GM18520 (cell line): ENCODE results near the gene TGFBR3.

Experiments
- ATAC-seq: cut with Tn5 transposase; IDR thresholded peaks from one replicate; pipeline ENCODE4 v1.9.1; 2021; ENCODE audit not compliant: unreplicated experiment

Gene TGFBR3

DNA sequence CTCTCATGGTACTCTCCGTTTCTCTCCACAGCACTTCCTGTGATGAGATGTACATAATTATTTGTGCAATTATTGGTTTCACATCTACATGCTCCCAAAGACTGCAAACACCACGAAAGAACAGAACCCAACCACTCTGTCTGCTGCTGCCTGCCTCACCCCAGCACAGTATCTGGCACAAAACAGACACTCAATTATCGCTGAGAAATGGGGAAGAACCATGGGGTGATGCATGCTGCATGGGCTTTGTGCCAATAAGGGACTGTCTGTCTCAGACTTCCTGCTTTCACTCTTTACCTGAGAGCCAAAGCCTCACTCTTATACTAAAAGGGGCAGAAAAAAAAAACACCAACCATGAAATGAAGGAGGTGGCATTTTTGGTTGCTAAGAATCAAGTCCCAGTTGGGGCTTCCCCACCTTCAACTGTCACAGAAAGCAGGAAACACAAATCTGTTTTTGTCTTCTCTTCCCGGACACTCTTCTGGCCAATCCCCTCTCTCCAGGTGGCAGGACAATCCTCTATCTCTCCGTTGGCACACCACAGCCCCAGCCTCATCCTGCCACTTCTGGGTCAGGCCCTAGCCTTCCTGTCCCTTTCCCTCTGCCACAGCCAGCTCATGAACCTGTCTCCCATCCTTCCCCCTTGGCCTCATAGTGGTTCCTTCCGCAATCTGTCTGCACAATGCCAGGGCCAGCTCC is 82.0 kb downstream of the TGFBR3 start:
- peak; percentile 78 for ATAC-seq

DNA sequence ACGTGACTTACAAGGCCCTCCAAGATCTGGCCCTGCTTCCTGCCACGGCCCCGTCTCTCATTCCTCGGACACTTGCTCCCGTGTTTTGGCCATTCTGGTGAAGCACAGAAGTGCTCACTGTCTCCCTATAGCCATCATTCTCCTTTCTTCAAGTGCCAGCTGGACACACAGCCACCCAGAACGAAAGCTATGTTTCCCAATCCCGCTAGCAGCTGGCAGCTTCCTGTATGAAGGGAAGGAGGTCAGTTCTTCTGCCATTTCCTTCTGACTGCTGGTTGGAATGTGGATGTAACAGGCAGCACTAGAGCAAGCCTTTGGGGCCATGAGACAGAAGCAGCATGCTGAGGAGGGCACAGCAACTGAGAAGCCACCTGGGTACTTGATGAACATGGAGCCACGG is 82.8 kb downstream of the TGFBR3 start:
- no peak for ATAC-seq

DNA sequence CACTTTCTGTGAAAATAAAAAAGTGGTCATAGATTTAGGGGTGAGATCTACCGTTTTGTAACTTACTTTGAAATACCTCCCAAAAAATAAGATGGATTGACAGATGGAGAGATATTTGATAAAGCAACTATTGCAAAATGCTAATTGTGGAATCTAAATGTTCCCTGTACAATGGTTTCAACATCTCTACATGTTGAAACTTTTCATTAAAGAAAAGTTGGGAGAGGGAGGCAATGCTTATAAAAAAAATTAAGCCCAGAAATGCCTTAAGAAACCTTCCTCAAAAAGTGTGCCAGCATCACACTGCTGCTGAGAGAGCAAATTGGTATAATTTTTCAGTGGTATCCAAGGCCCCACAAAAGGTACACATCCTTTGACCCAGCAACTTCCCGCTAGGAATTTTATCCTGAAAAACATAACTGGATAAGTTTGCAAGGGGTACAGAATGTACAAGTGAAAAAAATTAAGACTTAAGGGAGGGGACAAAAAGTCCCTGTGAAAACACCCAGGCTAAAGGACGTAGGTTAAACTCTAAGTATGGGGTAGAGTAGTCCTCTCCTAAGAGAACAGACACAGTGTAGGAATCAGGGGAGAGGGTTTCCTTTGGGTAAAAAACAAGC is 84.3 kb downstream of the TGFBR3 start:
- no peak for ATAC-seq

DNA sequence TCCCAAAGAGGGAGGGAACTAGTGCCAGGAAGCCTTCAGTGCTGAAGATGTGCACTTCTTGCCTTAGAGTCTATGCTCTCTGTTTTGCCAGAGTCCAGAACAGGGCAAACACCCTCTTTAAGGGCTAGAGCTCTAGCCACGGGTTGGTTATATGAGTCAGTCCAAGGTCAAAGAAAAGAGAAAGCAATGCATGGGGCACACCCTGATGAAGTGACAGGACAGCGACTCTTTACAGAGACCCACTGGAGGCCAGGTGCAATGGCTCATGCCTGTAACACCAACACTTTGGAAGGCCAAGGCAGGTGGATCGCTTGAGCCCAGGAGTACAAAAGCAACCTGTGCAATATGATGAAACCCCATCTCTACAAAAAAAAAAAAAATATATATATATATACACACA is 86.1 kb downstream of the TGFBR3 start:
- no peak for ATAC-seq

DNA sequence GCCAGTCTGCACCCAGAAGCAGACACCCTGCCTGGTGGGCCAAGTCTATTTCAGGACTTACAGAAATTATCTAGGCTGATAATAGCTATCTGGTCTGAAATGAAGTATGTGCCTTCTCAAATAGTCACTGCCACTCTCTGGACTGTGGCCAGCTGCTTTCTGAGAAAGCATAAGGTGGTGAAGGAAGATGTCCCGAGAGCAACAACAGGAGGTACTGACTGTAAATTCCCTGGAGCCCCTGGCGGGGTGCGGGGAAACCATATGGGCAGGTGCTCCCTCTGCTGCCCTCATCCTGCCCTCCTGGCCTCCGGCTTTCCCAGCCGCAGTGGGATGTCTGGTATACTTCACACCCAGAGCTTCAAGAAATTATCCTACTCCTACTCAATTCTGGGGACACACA is 86.8 kb downstream of the TGFBR3 start:
- ATAC-seq, result no peak

DNA sequence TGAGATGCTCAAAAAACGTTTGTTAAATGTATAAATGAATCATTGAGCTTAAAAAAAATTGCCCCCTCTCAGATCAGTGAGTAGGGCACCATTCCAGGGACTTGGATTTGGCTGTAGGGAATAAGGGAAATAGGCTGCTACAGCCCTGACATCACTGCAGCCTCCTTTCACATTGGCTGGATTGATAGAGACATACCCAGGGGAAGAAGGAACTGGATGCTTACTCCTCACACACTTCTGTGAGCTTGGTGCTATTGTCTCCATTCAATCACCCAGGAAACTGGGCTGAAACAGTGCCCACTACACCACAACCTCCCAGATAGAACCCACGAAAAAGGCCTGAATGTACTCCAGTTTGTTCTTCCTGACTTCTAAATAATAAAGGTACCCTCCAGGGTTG is 87.2 kb downstream of the TGFBR3 start:
- no peak for ATAC-seq

DNA sequence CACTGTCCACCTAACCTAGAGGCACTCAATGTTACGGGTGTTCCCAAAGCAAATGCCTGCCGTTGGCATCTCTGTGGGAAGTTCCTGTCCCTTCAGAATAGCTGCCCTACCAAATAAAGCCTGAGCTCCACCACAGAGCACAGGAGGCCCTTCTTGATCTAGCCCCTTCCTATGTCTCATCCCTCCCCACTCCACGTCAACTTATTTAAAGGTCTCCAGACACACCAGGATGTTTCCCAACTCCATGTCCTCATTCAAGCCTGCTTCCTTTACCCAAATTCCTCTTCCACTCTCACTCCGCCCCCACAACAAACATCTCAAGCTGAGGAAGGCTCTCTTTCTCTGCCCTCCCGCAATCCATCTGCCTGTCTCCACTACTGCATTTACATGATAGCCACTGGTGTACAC is 87.7 kb downstream of the TGFBR3 start:
- no peak for ATAC-seq

DNA sequence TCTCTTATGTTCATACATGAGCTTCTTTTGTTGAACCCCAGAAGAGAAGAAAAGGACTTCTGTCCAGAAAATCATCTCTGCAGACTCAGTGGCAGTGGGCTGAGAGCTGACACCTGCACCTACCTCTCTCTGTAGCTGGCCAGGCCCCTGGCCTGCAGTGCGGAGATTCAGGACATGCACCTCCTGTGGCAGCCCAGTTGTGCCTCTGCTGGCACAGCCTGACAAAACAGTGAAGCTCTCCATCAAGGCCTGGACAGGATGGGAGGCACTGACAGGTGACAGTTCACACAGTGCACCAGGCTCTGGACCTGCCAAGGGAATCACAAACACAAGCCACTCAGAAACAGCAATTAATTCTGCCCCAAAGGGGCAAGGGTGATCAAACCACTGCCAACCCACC is 88.8 kb downstream of the TGFBR3 start:
- ATAC-seq, result no peak

DNA sequence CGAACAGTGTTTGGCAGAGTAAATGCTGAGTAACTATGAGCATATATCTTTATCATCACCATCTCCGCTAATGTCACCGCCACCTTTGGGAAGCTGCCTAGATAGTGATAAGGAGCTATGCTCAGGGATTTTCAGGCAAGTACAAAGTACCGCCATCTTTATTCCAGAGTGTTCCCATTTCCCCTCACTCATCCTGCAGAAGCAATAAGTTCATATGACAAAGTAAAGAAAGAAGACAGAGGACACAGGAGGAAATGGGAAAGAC is 89.6 kb downstream of the TGFBR3 start:
- ATAC-seq, result no peak

DNA sequence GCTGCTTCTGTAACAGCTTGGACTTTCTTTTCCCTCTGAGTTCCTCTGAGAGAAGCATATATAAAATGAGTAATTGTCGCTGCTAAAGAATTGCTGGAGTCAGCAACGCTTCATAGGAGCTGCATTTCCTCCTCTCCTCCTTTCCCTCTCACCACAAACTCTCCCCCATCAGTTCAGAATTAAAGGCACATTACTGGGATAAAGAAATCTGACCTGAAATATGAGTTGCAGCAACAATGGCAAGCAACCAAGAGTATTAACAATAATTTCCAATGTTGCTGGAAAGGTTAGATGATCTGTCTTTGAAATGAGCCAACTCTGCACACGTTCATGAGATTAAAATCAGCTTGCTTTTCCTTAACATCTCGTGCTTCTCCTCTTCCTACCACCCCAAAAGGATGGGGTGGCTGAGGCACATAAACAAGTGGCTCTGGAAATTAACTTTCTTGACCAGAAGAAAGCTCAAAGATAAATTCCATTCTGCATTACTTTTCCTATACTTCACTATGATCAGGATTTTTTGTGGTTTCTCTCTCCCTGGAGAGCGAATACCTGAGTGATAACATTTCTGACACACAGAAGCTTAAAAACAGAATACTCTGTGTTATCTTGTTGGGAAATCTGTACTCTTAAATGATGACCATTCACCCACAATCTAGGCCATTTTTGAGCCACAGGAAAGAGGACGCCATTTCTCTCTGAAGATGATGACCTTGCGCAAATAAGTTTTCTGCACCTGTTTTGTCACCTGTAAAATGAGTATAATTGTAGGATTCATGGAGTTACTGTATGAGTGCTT is 90.2 kb downstream of the TGFBR3 start:
- ATAC-seq, result no peak

DNA sequence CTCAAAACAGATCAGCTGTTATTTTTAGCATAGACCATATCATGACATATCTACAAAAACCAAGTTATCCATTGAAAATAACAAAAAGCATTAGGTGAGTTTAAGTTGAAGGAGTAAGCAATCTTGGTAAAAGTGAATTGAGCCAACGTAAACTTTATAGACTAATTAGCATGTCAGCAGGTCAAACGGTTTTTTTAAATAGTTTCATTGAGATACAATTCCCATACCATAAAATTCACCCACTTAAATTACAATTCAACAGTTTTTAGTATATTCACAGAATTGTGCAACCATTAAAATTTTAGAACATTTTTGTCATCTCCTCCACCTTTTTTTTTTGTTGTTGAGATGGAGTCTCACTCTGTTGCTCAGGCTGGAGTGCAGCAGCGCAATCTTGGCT is 92.1 kb downstream of the TGFBR3 start:
- ATAC-seq, result no peak

DNA sequence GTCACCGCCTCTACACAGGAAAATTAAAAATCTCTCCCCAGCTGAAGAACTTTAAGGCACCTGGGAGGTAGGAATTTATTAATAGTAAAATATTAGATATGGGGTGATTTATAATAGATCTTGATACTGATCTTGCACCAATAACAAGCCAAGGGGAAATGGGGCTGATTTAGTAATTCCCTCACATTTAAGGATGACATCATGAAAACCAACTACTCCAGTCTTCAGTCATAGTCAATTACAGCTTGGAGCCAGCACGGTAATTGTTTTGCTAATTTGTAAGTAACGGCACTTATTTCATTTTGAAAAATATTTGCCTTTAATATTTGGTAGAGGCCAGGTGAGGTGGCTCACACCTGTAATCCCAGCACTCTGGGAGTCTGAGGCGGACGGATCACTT is 92.8 kb downstream of the TGFBR3 start:
- no peak for ATAC-seq

DNA sequence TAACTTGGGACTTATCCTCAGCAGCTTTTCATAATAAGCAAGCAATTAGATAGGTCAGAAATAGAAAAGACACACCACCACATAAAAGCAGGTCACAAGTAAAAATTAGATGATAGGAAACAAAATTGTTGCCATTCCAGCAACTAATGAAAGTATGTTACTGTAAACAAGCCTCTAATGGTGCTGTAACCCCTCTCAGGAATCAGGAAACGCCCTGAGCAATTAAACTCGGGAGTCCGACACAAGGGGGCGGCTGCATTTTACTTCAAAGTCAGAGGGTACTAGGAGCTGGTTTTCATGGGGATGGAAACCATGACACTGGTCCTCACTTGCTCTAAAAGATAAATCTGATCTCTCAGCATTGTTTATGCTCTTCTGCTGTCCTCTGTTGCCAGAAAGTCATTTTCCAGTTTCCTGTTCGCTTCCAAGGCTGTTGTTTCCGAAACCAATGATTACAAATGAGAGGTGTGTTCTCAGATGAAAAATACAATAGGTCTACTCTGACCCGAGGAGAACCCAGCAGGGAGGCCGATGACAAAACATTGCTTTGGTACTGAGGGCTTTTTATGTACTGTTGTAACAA is 93.4 kb downstream of the TGFBR3 start:
- no peak for ATAC-seq

DNA sequence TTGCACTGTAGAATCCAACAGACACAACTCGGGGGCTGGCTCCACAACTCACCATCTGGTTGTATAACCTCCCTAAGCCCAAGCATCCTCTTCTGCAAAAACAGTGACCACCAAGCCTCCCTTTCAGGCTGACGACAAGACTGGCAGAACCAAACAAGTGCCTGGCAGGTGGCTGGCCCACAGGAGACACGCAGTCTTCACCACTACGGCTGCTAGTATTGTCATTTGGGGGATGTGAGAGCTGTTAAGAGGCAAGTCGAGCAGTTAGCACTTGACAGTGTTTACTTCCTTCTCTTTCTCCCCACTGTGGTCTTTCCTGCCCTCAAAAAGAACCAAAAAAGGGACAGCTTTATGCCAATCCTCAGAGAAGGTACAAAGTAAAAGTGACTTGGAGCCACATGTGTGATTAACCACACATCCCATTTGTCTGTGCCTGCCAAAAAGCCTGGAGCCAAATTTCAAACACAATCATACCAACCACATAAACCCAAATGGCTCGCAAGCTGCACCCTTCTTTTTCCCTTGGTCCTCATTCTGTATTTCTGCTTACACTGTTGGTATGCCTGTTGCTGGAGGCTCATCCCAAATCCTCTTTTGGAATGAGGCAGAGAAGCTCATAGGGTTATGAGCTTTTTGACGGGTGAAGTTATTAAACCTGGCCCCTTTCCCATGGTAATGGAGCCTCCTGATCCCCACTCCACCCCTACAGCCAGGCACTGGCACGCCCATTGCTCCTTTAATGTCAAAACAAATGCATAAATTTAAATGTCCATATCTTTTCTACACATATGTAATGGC is 94.1 kb downstream of the TGFBR3 start:
- no peak for ATAC-seq

DNA sequence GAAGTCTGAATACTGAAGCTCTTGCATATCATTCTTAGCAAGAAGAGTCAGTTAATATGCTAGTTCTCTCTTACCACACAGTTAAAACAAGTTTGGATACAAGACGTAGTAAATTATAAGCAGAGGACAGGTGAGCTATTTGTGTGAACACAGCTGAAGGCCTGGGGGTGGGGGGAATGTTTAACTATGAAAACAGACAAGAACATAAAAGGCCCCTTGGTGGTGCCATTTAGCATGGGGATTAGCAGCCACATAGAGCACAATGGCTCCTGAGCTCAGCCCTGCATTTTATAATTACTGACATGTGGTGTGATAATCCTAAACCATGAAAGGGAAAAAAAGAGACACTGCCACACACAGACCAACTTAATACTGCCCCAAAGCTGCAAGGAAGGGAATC is 94.8 kb downstream of the TGFBR3 start:
- no peak for ATAC-seq

DNA sequence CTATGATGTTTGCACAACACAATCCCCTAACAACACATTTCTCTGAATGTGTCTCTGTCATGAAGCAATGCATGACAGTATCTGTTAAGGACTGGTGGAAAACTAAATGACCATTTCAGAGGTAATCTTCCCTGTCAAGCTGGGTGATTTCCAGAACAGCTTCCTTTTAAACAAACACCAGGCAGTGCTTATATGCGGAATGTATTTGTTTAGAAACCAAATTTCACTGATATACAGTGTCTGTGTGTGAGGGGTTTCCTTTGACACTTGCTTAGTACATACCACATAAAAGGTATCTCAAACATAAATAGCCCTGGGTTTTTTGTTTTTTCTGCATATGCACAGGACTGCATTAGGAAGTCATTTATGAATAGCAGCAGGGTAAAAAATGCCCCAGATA is 95.6 kb downstream of the TGFBR3 start:
- no peak for ATAC-seq

DNA sequence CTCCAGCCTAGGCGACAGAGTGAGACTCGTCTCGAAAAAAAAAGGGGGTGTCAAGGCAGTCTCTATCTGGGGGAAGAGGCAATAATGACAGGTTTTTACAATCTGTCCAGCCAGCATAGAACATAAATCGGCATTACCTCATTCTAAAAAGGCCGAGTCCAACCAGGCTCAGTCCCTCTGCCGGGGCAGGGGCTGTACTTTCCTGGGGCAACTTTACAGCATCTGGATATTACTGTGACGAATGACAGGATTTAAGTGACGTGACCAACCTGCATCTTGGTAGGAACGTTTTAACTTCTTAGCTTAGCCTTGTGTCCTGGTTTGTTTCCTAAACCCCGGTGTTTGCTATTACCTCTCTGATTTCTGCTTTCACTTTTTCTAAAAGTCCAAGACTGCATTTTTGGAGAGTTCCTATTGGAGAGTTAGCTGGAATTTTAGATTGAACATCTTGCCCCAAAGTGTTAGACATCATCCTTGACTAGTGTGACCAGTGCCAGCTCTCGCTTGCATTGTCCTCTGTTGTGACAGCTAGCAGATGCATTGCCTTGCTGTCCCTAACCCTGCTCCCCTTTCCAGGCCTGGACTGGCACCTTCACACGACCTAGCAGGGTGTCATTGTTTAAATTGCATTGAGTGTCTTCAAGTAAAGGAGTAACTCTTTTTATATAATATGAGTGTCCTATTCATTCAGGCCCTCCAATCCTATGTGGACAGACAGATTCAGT is 96.5 kb downstream of the TGFBR3 start:
- no peak for ATAC-seq

DNA sequence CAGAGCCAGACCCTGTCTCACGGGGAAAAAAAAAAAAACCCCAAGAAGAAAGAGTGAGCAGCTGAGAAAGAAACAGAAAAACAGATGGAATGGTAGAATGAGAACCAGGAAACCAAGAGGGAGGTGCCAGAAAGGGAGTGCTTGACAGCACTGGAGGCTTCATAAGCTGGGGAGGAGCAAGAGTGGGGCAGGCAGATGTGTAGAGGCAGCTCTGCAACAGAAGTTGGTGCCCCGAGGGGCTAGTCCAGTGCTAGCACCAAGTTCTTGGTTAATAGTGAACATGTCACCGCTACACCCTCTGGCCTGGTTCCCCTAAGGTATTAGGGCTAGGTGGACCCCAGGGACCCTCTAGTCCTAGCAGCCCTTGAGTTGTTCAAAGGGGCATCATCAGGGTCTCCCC is 98.0 kb downstream of the TGFBR3 start:
- ATAC-seq, result no peak

DNA sequence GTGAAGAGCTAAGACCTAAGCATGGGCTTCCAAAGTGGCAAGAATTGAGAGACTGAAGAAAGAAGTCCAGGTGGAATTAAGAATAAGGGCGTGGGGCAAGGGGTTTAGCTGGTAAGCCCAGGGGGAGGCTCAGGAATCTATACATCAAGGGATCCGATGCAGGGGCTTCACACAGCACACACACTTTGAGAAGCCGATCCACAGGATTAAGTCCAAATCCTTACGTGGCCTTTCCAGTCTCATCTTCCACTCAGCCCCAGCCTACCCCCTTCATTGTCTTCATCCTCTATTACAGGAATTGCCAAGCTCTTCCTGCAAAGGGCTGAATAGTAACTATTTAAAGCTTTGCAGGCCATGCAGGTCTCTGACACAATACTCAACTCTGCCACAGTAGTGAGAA is 101.3 kb downstream of the TGFBR3 start:
- no peak for ATAC-seq

DNA sequence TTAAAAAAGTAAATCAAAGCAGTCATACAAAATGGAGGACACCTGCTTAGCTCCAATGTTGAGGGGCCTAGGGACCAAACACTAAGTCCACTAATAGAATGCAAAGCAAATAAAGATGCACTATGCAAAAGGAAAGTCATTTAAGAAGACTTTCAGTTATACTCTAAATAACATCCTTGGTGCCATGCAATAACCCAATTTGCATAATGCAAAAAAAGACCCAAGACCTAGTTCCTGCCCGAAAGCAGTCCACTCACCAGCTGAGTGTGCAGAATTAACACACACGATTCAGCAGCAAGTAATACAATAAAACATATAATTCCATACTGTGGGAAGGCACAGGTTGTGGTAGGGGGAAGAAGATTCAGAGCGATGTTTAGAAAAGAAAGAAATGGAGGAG is 101.8 kb downstream of the TGFBR3 start:
- no peak for ATAC-seq
